Ovary (tissue), 9 donors: Measurements from ENCODE around the gene ACOT7. TPM values are rescaled to one million over a fixed set of nuclear protein-coding genes. Genes with fewer than 3 reads are reported as not detected.
"Not testable (repeated sequence)": the region's sequence is repeated elsewhere in the genome, so short reads cannot be mapped to it uniquely, and the experiment has no call there.

ENCODE experiments used
- DNase-seq, 5 donors: peaks; one replicate each; pipeline ENCODE4 v3.0.0-alpha.2; 2019 to 2020
- H3K27ac ChIP-seq, 2 donors: fragments of 200-600 bp; one replicate each; pipeline versions ENCODE4 v1.5.1 to v1.8.0; 2019 to 2022
- H3K27me3 ChIP-seq: fragments of 200-600 bp; one replicate; pipeline ENCODE4 v1.8.0; 2022
- H3K36me3 ChIP-seq: fragments of 200-600 bp; sonication (generic); one replicate; pipeline ENCODE4 v1.5.1; 2019
- H3K4me1 ChIP-seq: one replicate; pipeline ENCODE4 v1.8.1; 2013; ENCODE audit warnings: mild to moderate bottlenecking, moderate library complexity; ENCODE audit not compliant: insufficient read depth
- H3K4me3 ChIP-seq: fragments of 200-600 bp; sonication (generic); one replicate; pipeline ENCODE4 v1.5.1; 2017
- H3K9me3 ChIP-seq, 2 donors: fragments of 200-600 bp in 1 of 2; sonication (generic) in 1 of 2; one replicate each; pipeline versions ENCODE4 v1.5.1 to v1.8.1; 2013 to 2019; ENCODE audit warnings: mild to moderate bottlenecking in 1 of 2, moderate library complexity in 1 of 2
- EP300 ChIP-seq: sonication (generic); formaldehyde crosslinking; IDR thresholded peaks from one replicate; pipeline ENCODE4 v1.6.1; 2017; ENCODE audit warnings: antibody characterized with exemption
- POLR2A ChIP-seq: fragments of 450-650 bp; IDR thresholded peaks from one replicate; pipeline ENCODE4 v1.6.1; 2017; ENCODE audit warnings: antibody characterized with exemption, mild to moderate bottlenecking, moderate library complexity
- WGBS, 3 donors: extraction: QIAGEN DNeasy Blood & Tissue Kit in 1 of 3; methylation state at CpG; one replicate each; pipeline versions ENCODE4 v1.1.5 to v1.1.7; 2013 to 2017; 5-methylcytosine and 5-hydroxymethylcytosine counted together
- intact Hi-C, 4 donors: fragments of 100-400 bp; cut with DNase I; formaldehyde crosslinking; loops; one replicate each; pipeline versions ENCODE4 v1.11.0 to v1.15.1; 2022 to 2023
- polyA plus RNA-seq, 2 donors: library from polyadenylated mRNA; stranded (reverse); fragments of 200-250 nt in 1 of 2; fragments of 350-450 nt in 1 of 2; fragmentation: Illumina TruSeq in 1 of 2; extraction: RNeasy Lipid Tissue Mini Kit (QIAGEN cat#74804) in 1 of 2; gene quantifications; one replicate each; pipeline ENCODE4 v1.2.3, GENCODE V29; 2013 to 2014
- total RNA-seq, 7 donors: library from RNA; depleted of rRNA in 2 of 7; stranded (reverse); fragments of >200 nt in 2 of 7; fragmentation: NEBNext Ultra II Directional in 3 of 7; extraction: Animal tissue kit (Norgen Biotek cat#: 25700) in 3 of 7; gene quantifications; one replicate each; pipeline versions ENCODE4 v1.1.0 to v1.2.4, GENCODE V29; 2016 to 2023
- TF ChIP-seq, protein P1 (sequence below), 3 donors: fragments of 450-650 bp in 2 of 3; fragments of 200-600 bp in 1 of 3; IDR thresholded peaks; one replicate each; pipeline versions ENCODE4 v1.5.1 to v1.8.0; 2016 to 2022; ENCODE audit warnings: antibody characterized with exemption in 3 of 3, mild to moderate bottlenecking in 1 of 3
- donor health status: DM: no; HTN: no; CAD: no; lungs with moderate emphysema.
- donor health status: DM: no; HTN: no; CAD: no.
- donor health status: Bipolar disorder and iron deficiency.
- donor health status: DM: yes; HTN: yes; CAD: no.
- donor health status: DM: no; HTN: no; CAD: no.
- donor health status: DM: yes; HTN: yes; CAD: no.

The ACOT7 gene
- total and polyA plus RNA-seq, 9 donors, result 6.4 to 20.7 (median 11.3) TPM

DNA sequence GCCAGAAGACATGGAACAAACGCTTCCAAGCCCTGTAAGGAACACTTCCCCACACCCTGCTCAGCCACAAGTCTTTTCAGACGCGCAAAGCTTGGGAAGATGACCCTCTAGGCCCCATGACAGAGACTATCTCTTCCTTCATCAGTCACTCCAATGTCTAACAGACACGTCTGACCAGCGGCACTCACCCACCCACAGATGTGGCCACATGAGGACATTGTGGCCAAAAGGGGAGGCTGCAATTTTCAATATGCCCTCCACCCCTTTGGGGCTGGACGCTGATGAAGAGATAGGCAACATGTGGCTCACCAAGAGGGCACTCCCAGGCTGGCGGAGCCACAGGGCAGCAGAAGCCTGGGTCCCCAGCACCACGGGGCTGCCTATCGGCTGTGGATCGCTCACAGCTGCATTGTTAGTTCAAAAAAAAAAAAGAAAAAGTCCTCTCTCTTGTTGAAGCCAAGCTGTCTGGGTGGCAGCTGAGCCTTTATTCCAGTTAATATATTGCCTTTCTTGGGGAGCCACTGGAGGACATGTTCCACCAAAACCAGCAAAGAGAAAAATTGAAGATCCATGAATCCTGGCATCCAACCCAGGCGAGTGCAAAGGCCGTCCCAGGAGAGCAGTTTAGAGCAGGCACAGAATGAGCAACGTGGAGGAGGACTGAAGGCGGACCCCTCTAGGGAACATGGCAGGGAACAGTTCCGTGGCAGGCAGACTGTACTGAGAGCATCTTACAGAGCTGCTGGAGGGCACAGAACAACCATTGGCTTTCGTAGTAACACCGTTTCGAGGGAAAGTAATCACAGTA, 80.0 kb downstream of the ACOT7 start:
- no peaks in the 10 kb centered on the region for H3K4me1 ChIP-seq
- H3K27ac ChIP-seq, result no peak overlapping the region
- H3K36me3 ChIP-seq, result no peaks in the 10 kb centered on the region
- no peaks in the 10 kb centered on the region for H3K27me3 ChIP-seq
- intact Hi-C loops, result no loop called here
- TF ChIP-seq EP300 (no peak), POLR2A (no peak)
- TF ChIP-seq, protein P1, sequence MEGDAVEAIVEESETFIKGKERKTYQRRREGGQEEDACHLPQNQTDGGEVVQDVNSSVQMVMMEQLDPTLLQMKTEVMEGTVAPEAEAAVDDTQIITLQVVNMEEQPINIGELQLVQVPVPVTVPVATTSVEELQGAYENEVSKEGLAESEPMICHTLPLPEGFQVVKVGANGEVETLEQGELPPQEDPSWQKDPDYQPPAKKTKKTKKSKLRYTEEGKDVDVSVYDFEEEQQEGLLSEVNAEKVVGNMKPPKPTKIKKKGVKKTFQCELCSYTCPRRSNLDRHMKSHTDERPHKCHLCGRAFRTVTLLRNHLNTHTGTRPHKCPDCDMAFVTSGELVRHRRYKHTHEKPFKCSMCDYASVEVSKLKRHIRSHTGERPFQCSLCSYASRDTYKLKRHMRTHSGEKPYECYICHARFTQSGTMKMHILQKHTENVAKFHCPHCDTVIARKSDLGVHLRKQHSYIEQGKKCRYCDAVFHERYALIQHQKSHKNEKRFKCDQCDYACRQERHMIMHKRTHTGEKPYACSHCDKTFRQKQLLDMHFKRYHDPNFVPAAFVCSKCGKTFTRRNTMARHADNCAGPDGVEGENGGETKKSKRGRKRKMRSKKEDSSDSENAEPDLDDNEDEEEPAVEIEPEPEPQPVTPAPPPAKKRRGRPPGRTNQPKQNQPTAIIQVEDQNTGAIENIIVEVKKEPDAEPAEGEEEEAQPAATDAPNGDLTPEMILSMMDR (IDR thresholded peaks at IDR 0.05), result no peak
- no peak overlapping the region for H3K4me3 ChIP-seq
- WGBS, 3 donors, result 87 to 91% (median 88%) methylated on average over 18 of the region's 18 CpGs
- no peaks in the 10 kb centered on the region for H3K9me3 ChIP-seq
- DNase-seq, result no peak

DNA sequence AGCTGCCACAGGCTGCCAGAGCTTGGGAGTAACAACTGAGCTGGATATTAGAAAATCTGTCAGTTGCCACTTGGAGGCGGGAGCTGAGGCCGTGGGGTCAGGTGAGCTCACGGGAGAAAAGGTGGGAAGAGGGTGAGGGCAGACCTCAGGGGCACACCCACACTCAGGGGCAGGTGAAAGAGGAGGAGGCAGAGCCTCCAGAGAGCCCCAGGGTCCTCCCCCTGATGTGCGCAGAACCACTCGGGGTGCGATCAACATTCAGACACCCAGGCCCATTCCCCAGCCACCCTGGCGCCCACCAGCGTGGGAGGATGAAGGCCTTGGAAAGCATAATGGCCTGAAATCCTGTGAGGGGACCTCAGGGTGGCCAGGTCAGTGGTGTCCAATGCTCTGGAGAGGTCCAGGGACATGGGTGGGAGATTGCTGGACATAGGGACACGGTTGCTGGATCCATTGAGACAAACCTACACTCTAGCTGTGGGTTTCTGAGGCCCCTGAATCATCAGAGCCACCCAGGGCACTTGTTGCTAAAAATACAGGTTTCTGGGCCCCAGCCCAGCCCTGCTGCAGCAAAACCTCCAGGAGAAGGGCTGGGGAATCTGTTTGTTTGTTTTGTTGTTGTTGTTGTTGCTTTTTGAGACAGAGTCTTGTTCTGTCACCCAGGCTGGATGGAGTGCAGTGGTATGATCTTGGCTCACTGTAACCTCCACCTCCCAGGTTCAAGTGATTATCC, 83.3 kb downstream of the ACOT7 start:
- H3K9me3 ChIP-seq, result no peaks in the 10 kb centered on the region
- no peak overlapping the region for H3K27ac ChIP-seq
- intact Hi-C loops, result no loop called here
- no peaks in the 10 kb centered on the region for H3K4me1 ChIP-seq
- no peaks in the 10 kb centered on the region for H3K36me3 ChIP-seq
- H3K27me3 ChIP-seq, result no peaks in the 10 kb centered on the region
- TF ChIP-seq EP300, result no peak
- no peak for TF ChIP-seq POLR2A
- no peak for DNase-seq
- WGBS, 3 donors, result 89 to 93% (median 92%) methylated on average over 8 to 9 of the region's 9 CpGs
- H3K4me3 ChIP-seq, result no peak overlapping the region

DNA sequence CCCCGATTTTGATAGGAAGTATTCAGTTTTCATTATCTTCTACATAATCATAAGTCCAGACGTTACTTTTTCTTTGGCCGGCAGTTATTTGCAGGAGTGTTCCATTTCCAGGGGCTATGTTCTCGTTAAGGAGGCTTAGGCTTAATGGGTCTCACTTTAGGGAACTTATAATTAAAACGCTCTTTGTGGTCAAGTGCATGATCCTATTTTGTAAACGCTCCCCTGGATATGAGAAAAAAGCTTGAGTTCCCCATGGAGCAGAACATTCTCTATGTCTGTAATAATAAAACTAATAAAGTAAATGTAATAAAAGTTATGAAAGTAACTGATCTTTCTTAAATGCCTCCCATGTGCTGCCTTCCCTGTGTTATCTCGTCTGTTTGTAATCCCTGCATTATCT, 84.0 kb downstream of the ACOT7 start:
- Histone ChIP-seq H3K27ac (no peak overlapping the region), H3K4me3 (no peak overlapping the region), H3K4me1 (no peaks in the 10 kb centered on the region), H3K9me3 (no peaks in the 10 kb centered on the region), H3K36me3 (no peaks in the 10 kb centered on the region), H3K27me3 (no peaks in the 10 kb centered on the region)
- WGBS, 3 donors, result 74 to 84% (median 75%) methylated on average over 7 of the region's 7 CpGs
- TF ChIP-seq POLR2A (no peak), EP300 (no peak)
- TF ChIP-seq, protein P1 (IDR thresholded peaks at IDR 0.05), result no peak
- intact Hi-C loops, result no loop called here
- no peak for DNase-seq

DNA sequence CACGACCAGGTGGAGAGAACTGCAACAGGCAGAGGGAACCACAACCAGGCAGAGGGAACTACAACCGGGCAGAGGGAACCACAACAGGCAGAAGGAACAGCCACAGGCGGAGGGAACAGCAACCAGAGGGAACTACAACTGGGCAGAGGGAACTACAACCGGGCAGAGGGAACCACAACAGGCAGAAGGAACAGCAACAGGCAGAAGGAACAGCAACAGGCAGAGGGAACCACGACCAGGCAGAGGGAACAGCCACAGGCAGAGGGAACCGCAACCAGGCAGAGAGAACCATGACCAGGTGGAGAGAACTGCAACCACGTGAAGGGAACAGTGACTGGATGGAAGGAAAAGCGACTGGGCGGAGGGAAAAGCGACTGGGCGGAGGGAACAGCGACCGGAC, 85.1 kb downstream of the ACOT7 start:
- H3K36me3 ChIP-seq, result no peaks in the 10 kb centered on the region
- no peaks in the 10 kb centered on the region for H3K9me3 ChIP-seq
- H3K4me1 ChIP-seq, result no peaks in the 10 kb centered on the region
- intact Hi-C loops, result no loop called here
- H3K27me3 ChIP-seq, result no peaks in the 10 kb centered on the region
- DNase-seq, result no peak
- no peak for TF ChIP-seq EP300
- no peak for TF ChIP-seq POLR2A
- TF ChIP-seq, protein P1 (IDR thresholded peaks at IDR 0.05), result no peak
- H3K27ac ChIP-seq, result no peak overlapping the region
- H3K4me3 ChIP-seq, result no peak overlapping the region
- 88 to 96% (median 94%) methylated on average over 13 of the region's 13 CpGs for WGBS, 3 donors

DNA sequence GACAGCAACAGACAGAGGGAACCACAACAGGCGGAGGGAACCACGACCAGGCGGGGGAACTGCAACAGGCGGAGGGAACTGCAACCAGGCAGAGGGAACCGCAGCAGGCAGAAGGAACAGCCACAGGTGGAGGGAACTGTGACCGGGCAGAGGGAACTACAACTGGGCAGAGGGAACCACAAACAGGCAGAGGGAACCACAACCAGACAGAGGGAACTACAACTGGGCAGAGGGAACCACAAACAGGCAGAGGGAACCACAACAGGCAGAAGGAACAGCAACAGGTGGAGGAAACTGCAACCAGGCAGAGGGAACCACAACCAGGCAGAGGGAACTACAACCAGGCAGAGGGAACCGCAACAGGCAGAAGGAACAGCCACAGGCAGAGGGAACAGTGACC, 85.9 kb downstream of the ACOT7 start:
- H3K4me3 ChIP-seq, H3K9me3 ChIP-seq, H3K27me3 ChIP-seq, intact Hi-C loops, H3K27ac ChIP-seq, H3K36me3 ChIP-seq, H3K4me1 ChIP-seq, DNase-seq: not testable (repeated sequence)
- 92 to 95% (median 92%) methylated on average over 7 of the region's 7 CpGs for WGBS, 3 donors
